CD4-positive, alpha-beta memory T cell (primary cell): ENCODE measurements around the gene SHISA9. TPM values are rescaled to one million over a fixed set of nuclear protein-coding genes. Genes with fewer than 3 reads are reported as not detected.

Experiments
- CTCF ChIA-PET: fragments of 350-600 bp; sonication (Branson Sonifier 250); formaldehyde crosslinking; loops from one replicate; lab custom pipeline; 2021; ENCODE audit warnings: inconsistent platforms; ENCODE audit not compliant: partially characterized antibody; lab: Charles Lee
- POLR2A ChIA-PET: fragments of 350-600 bp; sonication (Branson Sonifier 250); formaldehyde crosslinking; loops from one replicate; lab custom pipeline; 2021; ENCODE audit not compliant: partially characterized antibody; lab: Charles Lee
- DNase-seq, 5 donors: peaks; one replicate each; pipeline versions ENCODE4 v3.0.0 to v3.0.0-alpha.2; 2020 to 2022; ENCODE audit warnings: mixed read lengths in 1 of 5
- H3K27ac ChIP-seq: one replicate; pipeline ENCODE4 v1.7.0; 2013; ENCODE audit warnings: low read depth, low read length
- H3K27me3 ChIP-seq: 2 replicates; pipeline ENCODE4 v1.7.0; 2013; ENCODE audit warnings: mild to moderate bottlenecking, low read length, moderate library complexity; ENCODE audit not compliant: insufficient read depth
- H3K36me3 ChIP-seq: 2 replicates; pipeline ENCODE4 v1.7.0; 2013; ENCODE audit warnings: mild to moderate bottlenecking, low read length, moderate library complexity; ENCODE audit not compliant: insufficient read depth
- H3K4me1 ChIP-seq: 2 replicates; pipeline ENCODE4 v1.7.0; 2013; ENCODE audit warnings: mild to moderate bottlenecking, low read length, moderate library complexity; ENCODE audit not compliant: insufficient read depth
- H3K4me3 ChIP-seq, 2 donors: one replicate each; pipeline ENCODE4 v1.7.0; 2013; ENCODE audit warnings: low read length in 2 of 2, mild to moderate bottlenecking in 1 of 2
- H3K9me3 ChIP-seq, 2 donors: one replicate each; pipeline ENCODE4 v1.7.0; 2013; ENCODE audit warnings: low read length in 2 of 2, control low read depth in 1 of 2; ENCODE audit not compliant: control insufficient read depth in 1 of 2
- H3K27ac Mint-ChIP-seq, 7 donors: one replicate each; pipeline ENCODE4 v1.8.0; 2020 to 2021; ENCODE audit warnings: mixed read lengths in 7 of 7, mild to moderate bottlenecking in 6 of 7, inconsistent platforms in 3 of 7, moderate library complexity in 3 of 7
- H3K27me3 Mint-ChIP-seq, 2 donors: one replicate each; pipeline ENCODE4 v1.8.0; 2020 to 2021; ENCODE audit warnings: mixed read lengths in 2 of 2
- H3K36me3 Mint-ChIP-seq, 2 donors: one replicate each; pipeline ENCODE4 v1.8.0; 2020 to 2021; ENCODE audit warnings: mixed read lengths in 2 of 2, inconsistent platforms in 1 of 2, mild to moderate bottlenecking in 1 of 2
- H3K4me1 Mint-ChIP-seq, 4 donors: one replicate each; pipeline ENCODE4 v1.8.0; 2020 to 2021; ENCODE audit warnings: mixed read lengths in 4 of 4, mild to moderate bottlenecking in 1 of 4
- H3K4me3 Mint-ChIP-seq, 8 donors: one replicate each; pipeline ENCODE4 v1.8.0; 2020 to 2021; ENCODE audit warnings: mixed read lengths in 8 of 8, mild to moderate bottlenecking in 7 of 8, moderate library complexity in 6 of 8, inconsistent platforms in 3 of 8
- H3K9me3 Mint-ChIP-seq, 8 donors: one replicate each; pipeline ENCODE4 v1.8.0; 2020 to 2021; ENCODE audit warnings: mixed read lengths in 8 of 8, mild to moderate bottlenecking in 5 of 8, inconsistent platforms in 3 of 8, moderate library complexity in 1 of 8
- intact Hi-C: fragments of 100-400 bp; cut with micrococcal nuclease; formaldehyde crosslinking; loops from one replicate; pipeline ENCODE4 v1.15.1; 2023
- polyA plus RNA-seq, 2 donors: library from polyadenylated mRNA; unstranded; fragments of 300-500 nt; fragmentation: Illumina TruSeq; gene quantifications; one replicate each; pipeline ENCODE4 v1.2.3, GENCODE V29; 2021
- total RNA-seq, 2 experiments: library from RNA; stranded (reverse); gene quantifications; one replicate each; pipeline ENCODE4 v1.2.3, GENCODE V29; 2021

The SHISA9 gene
- total and polyA plus RNA-seq, 4 experiments from 2014 or later, result not detected

- Mint-ChIP-seq H3K4me3 (no peak overlapping the region), H3K4me1 (no peaks in the 10 kb centered on the region), H3K27ac (no peak overlapping the region), H3K27me3 (no peaks in the 10 kb centered on the region), H3K9me3 (peaks cover 2 to 27% (median 14%) of the 10 kb centered on the region in 8 donors), H3K36me3 (peaks cover 0 to 1% of the 10 kb centered on the region in 2 donors)
- Histone ChIP-seq H3K36me3 (no peaks in the 10 kb centered on the region), H3K4me1 (no peaks in the 10 kb centered on the region), H3K27me3 (no peaks in the 10 kb centered on the region), H3K9me3 (no peaks in the 10 kb centered on the region), H3K4me3 (no peak overlapping the region), H3K27ac (no peak overlapping the region)
- ChIA-PET POLR2A (no interaction called here), CTCF (no interaction called here)
- intact Hi-C loops, result no loop called here
- DNase-seq, result no peak
These were observed 363.6 kb downstream of the SHISA9 start for GRCh38 chr16:13264749-13265552.

GRCh38 chr16:13269359-13269758 is 368.0 kb downstream of the SHISA9 start:
- no peak for DNase-seq
- Histone ChIP-seq H3K4me1 (no peaks in the 10 kb centered on the region), H3K4me3 (no peak overlapping the region), H3K27ac (no peak overlapping the region), H3K27me3 (no peaks in the 10 kb centered on the region), H3K9me3 (no peaks in the 10 kb centered on the region), H3K36me3 (no peaks in the 10 kb centered on the region)
- intact Hi-C loops, result no loop called here
- H3K36me3 Mint-ChIP-seq, result no peaks in the 10 kb centered on the region
- no peaks in the 10 kb centered on the region for H3K4me1 Mint-ChIP-seq
- CTCF ChIA-PET, result no interaction called here
- H3K4me3 Mint-ChIP-seq, result no peak overlapping the region
- no peak overlapping the region for H3K27ac Mint-ChIP-seq
- POLR2A ChIA-PET, result no interaction called here
- no peaks in the 10 kb centered on the region for H3K27me3 Mint-ChIP-seq
- peaks cover 0 to 11% (median 8%) of the 10 kb centered on the region in 8 donors for H3K9me3 Mint-ChIP-seq

GRCh38 chr16:13269905-13270528 is 368.6 kb downstream of the SHISA9 start:
- H3K27me3 ChIP-seq, result no peaks in the 10 kb centered on the region
- H3K27ac ChIP-seq, result no peak overlapping the region
- no peak overlapping the region for H3K4me3 ChIP-seq
- no peaks in the 10 kb centered on the region for H3K9me3 ChIP-seq
- CTCF ChIA-PET, result no interaction called here
- no peak overlapping the region for H3K27ac Mint-ChIP-seq
- no peaks in the 10 kb centered on the region for H3K36me3 Mint-ChIP-seq
- no peaks in the 10 kb centered on the region for H3K36me3 ChIP-seq
- no peaks in the 10 kb centered on the region for H3K4me1 ChIP-seq
- H3K27me3 Mint-ChIP-seq, result no peaks in the 10 kb centered on the region
- DNase-seq, result no peak
- peaks cover 0 to 11% (median 8%) of the 10 kb centered on the region in 8 donors for H3K9me3 Mint-ChIP-seq
- H3K4me1 Mint-ChIP-seq, result no peaks in the 10 kb centered on the region
- intact Hi-C loops, result no loop called here
- H3K4me3 Mint-ChIP-seq, result no peak overlapping the region
- POLR2A ChIA-PET, result no interaction called here

GRCh38 chr16:13270602-13271001 is 369.2 kb downstream of the SHISA9 start:
- H3K9me3 ChIP-seq, result no peaks in the 10 kb centered on the region
- POLR2A ChIA-PET, result no interaction called here
- no peak overlapping the region for H3K4me3 Mint-ChIP-seq
- no peaks in the 10 kb centered on the region for H3K36me3 ChIP-seq
- peaks cover 0 to 11% (median 7%) of the 10 kb centered on the region in 8 donors for H3K9me3 Mint-ChIP-seq
- no peaks in the 10 kb centered on the region for H3K27me3 ChIP-seq
- H3K4me1 Mint-ChIP-seq, result no peaks in the 10 kb centered on the region
- CTCF ChIA-PET, result no interaction called here
- intact Hi-C loops, result no loop called here
- no peak overlapping the region for H3K27ac Mint-ChIP-seq
- H3K4me3 ChIP-seq, result no peak overlapping the region
- H3K27ac ChIP-seq, result no peak overlapping the region
- DNase-seq, result no peak
- no peaks in the 10 kb centered on the region for H3K27me3 Mint-ChIP-seq
- H3K36me3 Mint-ChIP-seq, result no peaks in the 10 kb centered on the region
- H3K4me1 ChIP-seq, result no peaks in the 10 kb centered on the region

- H3K4me1 ChIP-seq, result no peaks in the 10 kb centered on the region
- H3K4me3 ChIP-seq, result no peak overlapping the region
- intact Hi-C loops, result no loop called here
- DNase-seq, result no peak
- POLR2A ChIA-PET, result no interaction called here
- no peaks in the 10 kb centered on the region for H3K36me3 Mint-ChIP-seq
- H3K27me3 ChIP-seq, result no peaks in the 10 kb centered on the region
- no peaks in the 10 kb centered on the region for H3K36me3 ChIP-seq
- CTCF ChIA-PET, result no interaction called here
- no peak overlapping the region for H3K27ac ChIP-seq
- H3K4me1 Mint-ChIP-seq, result no peaks in the 10 kb centered on the region
- no peaks in the 10 kb centered on the region for H3K9me3 ChIP-seq
- no peak overlapping the region for H3K27ac Mint-ChIP-seq
- H3K27me3 Mint-ChIP-seq, result peaks cover 0 to 2% of the 10 kb centered on the region in 2 donors
- no peak overlapping the region for H3K4me3 Mint-ChIP-seq
- H3K9me3 Mint-ChIP-seq, result peaks cover 0 to 8% (median 0%) of the 10 kb centered on the region in 8 donors
These were observed 388.1 kb downstream of the SHISA9 start for GRCh38 chr16:13289515-13289914.

Other genes with a start within 250 kb of the SHISA9 start
- gene CPPED1, start 97.7 kb upstream of the SHISA9 start, total RNA-seq, result 1 to 10 TPM; 7.6 to 7.9 TPM
- gene CPPED1, start 97.7 kb upstream of the SHISA9 start, polyA plus RNA-seq, result 10 to 100 TPM in 1 of 2 donors, 1 to 10 TPM in 1; 9.9 to 12.2 TPM